GM15510 (cell line): Measurements from ENCODE around the gene FLRT3.

Experiments
- POLR2A ChIP-seq: IDR thresholded peaks from 3 replicates; pipeline ENCODE4 v1.6.1; 2011; ENCODE audit warnings: borderline replicate concordance; ENCODE audit not compliant: insufficient read length; ENCODE audit errors: extremely low read depth

The FLRT3 gene

DNA sequence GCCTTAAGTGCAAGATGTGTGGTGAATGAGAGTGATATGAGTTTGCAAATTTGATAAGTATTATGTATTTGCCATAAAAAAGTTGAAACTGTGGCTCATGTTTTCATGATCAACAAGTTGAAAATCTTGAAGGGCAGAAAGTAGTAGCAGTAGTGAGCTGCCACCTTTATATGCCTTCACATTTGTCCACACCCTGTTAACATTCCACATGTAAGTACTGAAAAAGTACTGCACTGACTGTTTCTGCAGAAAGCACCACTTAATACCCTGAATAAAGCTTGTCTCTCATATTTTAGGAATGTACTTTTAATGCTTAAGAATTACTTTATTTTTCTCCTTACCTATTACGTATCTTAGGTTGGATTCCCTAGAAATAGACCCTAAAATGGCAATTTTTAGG, 45.9 kb downstream of the FLRT3 start:
- TF ChIP-seq POLR2A: no peak

DNA sequence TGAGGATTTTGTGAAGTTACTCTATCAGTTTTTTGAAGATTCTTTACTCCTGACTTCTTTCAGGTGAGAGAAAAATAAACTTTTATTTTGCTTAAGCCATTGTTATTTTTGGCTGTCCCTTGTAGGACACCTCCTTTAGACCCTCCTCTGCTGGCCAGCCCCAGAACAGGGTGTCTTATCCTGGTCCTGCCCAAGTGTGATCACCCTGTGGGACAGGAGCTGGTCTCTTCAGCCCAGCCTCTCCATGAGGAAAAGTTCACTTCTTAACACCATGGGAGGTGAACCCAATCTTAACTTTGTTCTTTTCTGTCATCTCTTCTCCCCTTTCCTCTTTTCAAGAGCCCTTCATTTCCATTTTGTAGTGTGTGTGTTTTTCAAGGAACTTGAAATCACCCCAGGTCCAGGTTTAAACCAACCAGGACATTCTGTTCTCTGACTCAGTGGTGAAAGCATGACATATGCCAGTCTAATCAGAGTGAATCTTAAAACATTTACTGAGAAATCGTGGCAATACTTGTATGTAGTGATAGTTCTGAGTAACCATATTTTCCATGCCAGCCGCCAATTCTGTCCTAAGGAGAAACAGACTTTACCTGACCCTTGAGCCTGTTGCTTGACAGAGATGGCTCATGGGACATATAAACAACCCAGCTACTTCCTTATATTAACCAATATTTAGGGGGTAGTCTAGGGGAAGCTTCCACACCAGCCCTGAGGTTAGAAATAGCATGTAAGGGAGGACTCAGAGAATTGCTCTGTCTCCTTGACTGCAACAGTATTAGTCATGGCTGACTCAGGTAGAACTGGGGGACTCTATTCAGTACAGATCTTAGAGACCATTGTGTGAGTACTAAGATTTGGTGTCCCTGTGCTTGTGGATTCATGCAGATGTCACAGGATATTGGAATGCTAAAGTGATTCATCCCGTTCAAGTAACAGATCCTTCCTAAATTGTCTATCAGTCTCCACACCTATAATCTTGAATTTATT, 48.8 kb downstream of the FLRT3 start:
- no peak for TF ChIP-seq POLR2A

DNA sequence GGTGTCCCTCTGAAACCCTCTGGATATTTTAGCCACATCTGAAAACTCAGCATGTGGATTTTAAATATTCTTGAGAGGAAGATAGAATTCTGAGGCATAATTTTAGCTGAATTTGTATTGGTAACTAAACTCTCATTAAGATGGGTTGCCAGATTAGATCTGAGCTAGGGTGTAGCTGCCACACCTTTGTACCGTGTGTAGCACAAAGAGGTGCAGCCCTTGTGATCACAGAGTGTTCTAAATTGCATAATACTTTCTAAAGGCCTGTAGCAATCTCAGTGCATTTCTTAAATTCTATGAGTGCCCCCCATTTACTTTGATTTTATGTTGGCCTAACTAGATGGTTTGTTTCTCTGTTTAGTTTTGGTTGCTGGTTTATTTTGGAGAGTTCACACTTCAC, 53.0 kb downstream of the FLRT3 start:
- no peak for TF ChIP-seq POLR2A

DNA sequence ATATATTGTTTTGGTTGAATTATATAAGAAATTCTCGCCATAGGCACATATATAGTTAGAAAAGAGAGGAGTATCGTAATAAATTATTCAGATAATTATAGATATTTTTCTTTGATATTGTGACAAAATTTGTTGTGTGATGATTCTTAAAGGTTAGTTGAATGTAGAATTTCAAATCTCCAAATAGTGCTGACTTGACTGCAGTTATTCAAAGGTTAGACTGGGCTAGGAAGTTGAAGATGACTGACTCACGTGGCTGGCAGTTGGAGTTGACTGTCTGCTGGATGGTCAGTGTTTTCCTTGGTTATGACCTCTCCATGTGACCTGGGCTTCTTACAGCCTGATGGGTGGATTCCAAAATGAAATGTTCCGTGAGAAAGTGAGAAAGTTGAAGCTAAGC, 55.3 kb downstream of the FLRT3 start:
- no peak for TF ChIP-seq POLR2A
